Measurements from ENCODE around the gene LRIT1.

- TF ChIP-seq CTCF (conservative IDR thresholded peaks at IDR 0.05; ENCODE audit: low read length), result no peak
- TF ChIP-seq EZH2phosphoT487 (IDR thresholded peaks at IDR 0.05; ENCODE audit: borderline replicate concordance), result no peak
Observed at GRCh38 chr10:84288151-84288550, 46.8 kb upstream of the LRIT1 start.

Measured in Loucy (cell line).